WTC11 (cell line): ENCODE results near the gene VSNL1. TPM values are rescaled to one million over a fixed set of nuclear protein-coding genes. Genes with fewer than 3 reads are reported as not detected.

Experiments
- ATAC-seq: fragments of 200-7000 bp; cut with Tn5 transposase; 2 replicates; pipeline ENCODE4 v1.10.0; 2021; ENCODE audit warnings: mild to moderate bottlenecking, moderate library complexity
- CTCF ChIA-PET: fragments of 300-600 bp; sonication (Branson Sonifier 250); formaldehyde crosslinking; loops from one replicate; lab custom pipeline; 2021; ENCODE audit warnings: antibody characterized with exemption; lab: Charles Lee
- POLR2A ChIA-PET: fragments of 350-600 bp; sonication (Branson Sonifier 250); formaldehyde crosslinking; loops from one replicate; lab custom pipeline; 2021; ENCODE audit warnings: antibody characterized with exemption; lab: Charles Lee
- DNase-seq: peaks from one replicate; pipeline ENCODE4 v3.0.0; 2021; ENCODE audit warnings: low spot score
- H3K27ac Mint-ChIP-seq: 2 replicates; pipeline ENCODE4 v1.8.0; 2021; ENCODE audit warnings: mixed read lengths
- H3K27me3 Mint-ChIP-seq: 2 replicates; pipeline ENCODE4 v1.8.0; 2021; ENCODE audit warnings: low read depth, mild to moderate bottlenecking, moderate library complexity, mixed read lengths
- H3K36me3 Mint-ChIP-seq: 2 replicates; pipeline ENCODE4 v1.8.0; 2021; ENCODE audit warnings: mixed read lengths
- H3K4me1 Mint-ChIP-seq: 2 replicates; pipeline ENCODE4 v1.8.0; 2022; ENCODE audit warnings: mixed read lengths
- H3K4me3 Mint-ChIP-seq: 2 replicates; pipeline ENCODE4 v1.8.0; 2021; ENCODE audit warnings: mild to moderate bottlenecking, moderate library complexity, mixed read lengths
- H3K9me3 Mint-ChIP-seq: 2 replicates; pipeline ENCODE4 v1.8.0; 2021; ENCODE audit warnings: mixed read lengths
- CREM ChIP-seq: sonication (generic); formaldehyde crosslinking; IDR thresholded peaks from 2 replicates; pipeline ENCODE4 v1.8.1; 2022; ENCODE audit warnings: mild to moderate bottlenecking, missing genetic modification reagents, moderate library complexity
- ELF4 ChIP-seq: sonication (generic); formaldehyde crosslinking; IDR thresholded peaks from 2 replicates; pipeline ENCODE4 v1.8.1; 2022; ENCODE audit warnings: low read depth, mild to moderate bottlenecking, moderate library complexity, missing genetic modification reagents
- FOXK1 ChIP-seq: sonication (generic); formaldehyde crosslinking; IDR thresholded peaks from 2 replicates; pipeline ENCODE4 v1.8.0; 2022; ENCODE audit warnings: mild to moderate bottlenecking, moderate library complexity, missing genetic modification reagents
- FOXP1 ChIP-seq: sonication (generic); formaldehyde crosslinking; IDR thresholded peaks from 2 replicates; pipeline ENCODE4 v1.8.0; 2022; ENCODE audit warnings: missing genetic modification reagents, mild to moderate bottlenecking, moderate library complexity, borderline replicate concordance
- HMGA2 ChIP-seq: fragments of 250-450 bp; sonication (Bioruptor Pico); IDR thresholded peaks from 2 replicates; pipeline ENCODE4 v1.4.0; 2021; ENCODE audit warnings: mild to moderate bottlenecking, moderate library complexity
- JUN ChIP-seq: sonication (generic); formaldehyde crosslinking; IDR thresholded peaks from 2 replicates; pipeline ENCODE4 v1.8.0; 2023; ENCODE audit warnings: mild to moderate bottlenecking, missing genetic modification reagents
- OVOL2 ChIP-seq: fragments of 250-450 bp; sonication (Bioruptor Pico); IDR thresholded peaks from 2 replicates; pipeline ENCODE4 v1.9.0; 2021; ENCODE audit warnings: mild to moderate bottlenecking, borderline replicate concordance
- RELA ChIP-seq: sonication (generic); formaldehyde crosslinking; IDR thresholded peaks from 2 replicates; pipeline ENCODE4 v1.8.1; 2022; ENCODE audit warnings: missing genetic modification reagents, mild to moderate bottlenecking, borderline replicate concordance
- TCF7 ChIP-seq: sonication (generic); formaldehyde crosslinking; IDR thresholded peaks from 2 replicates; pipeline ENCODE4 v1.8.0; 2022; ENCODE audit warnings: mild to moderate bottlenecking, low read depth, missing genetic modification reagents, moderate library complexity
- TEAD1 ChIP-seq: sonication (generic); formaldehyde crosslinking; IDR thresholded peaks from 2 replicates; pipeline ENCODE4 v1.8.0; 2022; ENCODE audit warnings: mild to moderate bottlenecking, missing genetic modification reagents
- ZNF138 ChIP-seq: sonication (generic); formaldehyde crosslinking; conservative IDR thresholded peaks from 2 replicates; pipeline ENCODE4 v1.8.1; 2022; ENCODE audit warnings: mild to moderate bottlenecking, moderate library complexity, missing genetic modification reagents
- ZNF263 ChIP-seq: sonication (generic); formaldehyde crosslinking; IDR thresholded peaks from 2 replicates; pipeline ENCODE4 v1.8.1; 2022; ENCODE audit warnings: low read depth, mild to moderate bottlenecking, moderate library complexity, missing genetic modification reagents
- total RNA-seq: library from RNA; stranded (reverse); gene quantifications from 3 replicates; pipeline ENCODE4 v1.2.3, GENCODE V29; 2021
- TF ChIP-seq, protein P1 (sequence below): sonication (generic); formaldehyde crosslinking; conservative IDR thresholded peaks from 2 replicates; pipeline ENCODE4 v1.8.1; 2023; ENCODE audit warnings: mild to moderate bottlenecking, low read depth, missing genetic modification reagents, moderate library complexity
- TF ChIP-seq, protein P2 (sequence below): sonication (generic); formaldehyde crosslinking; IDR thresholded peaks from 2 replicates; pipeline ENCODE4 v1.8.1; 2023; ENCODE audit warnings: mild to moderate bottlenecking, missing genetic modification reagents, moderate library complexity
- TF ChIP-seq, protein P3 (sequence below): fragments of 250-450 bp; sonication (Bioruptor Pico); IDR thresholded peaks from 2 replicates; pipeline ENCODE4 v1.9.0; 2021; ENCODE audit warnings: mild to moderate bottlenecking, borderline replicate concordance
- TF ChIP-seq, protein P4 (sequence below): sonication (generic); formaldehyde crosslinking; IDR thresholded peaks from 2 replicates; pipeline ENCODE4 v1.8.0; 2022; ENCODE audit warnings: mild to moderate bottlenecking, missing genetic modification reagents
- TF ChIP-seq, protein P5 (sequence below): sonication (generic); formaldehyde crosslinking; IDR thresholded peaks from 2 replicates; pipeline ENCODE4 v1.8.1; 2023; ENCODE audit warnings: mild to moderate bottlenecking, missing genetic modification reagents
- TF ChIP-seq, protein P6 (sequence below): sonication (generic); formaldehyde crosslinking; IDR thresholded peaks from 2 replicates; pipeline ENCODE4 v1.8.0; 2023; ENCODE audit warnings: mild to moderate bottlenecking, missing genetic modification reagents

Gene VSNL1
- total RNA-seq, 1 experiment from 2014 or later: 78.4 TPM

DNA sequence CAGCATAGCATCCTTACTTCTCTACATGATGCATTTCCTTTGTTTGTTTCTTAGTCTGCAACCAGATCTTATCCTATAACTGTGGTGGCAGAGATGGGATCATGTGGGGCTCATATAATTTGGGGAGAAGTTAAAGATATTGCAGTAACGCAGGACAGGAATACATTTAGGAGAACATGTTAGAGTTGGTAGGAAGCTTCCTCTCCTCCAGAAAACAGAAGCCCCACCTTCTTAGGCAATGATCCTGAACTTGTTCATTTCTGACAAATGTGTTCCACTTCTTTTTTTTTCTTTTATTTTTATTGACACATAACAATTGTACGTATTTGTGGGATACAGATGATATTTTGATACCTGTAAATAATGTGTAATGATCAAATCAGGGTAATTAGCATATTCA lies 99.9 kb downstream of the VSNL1 start:
- H3K27me3 Mint-ChIP-seq: no peaks in the 10 kb centered on the region

DNA sequence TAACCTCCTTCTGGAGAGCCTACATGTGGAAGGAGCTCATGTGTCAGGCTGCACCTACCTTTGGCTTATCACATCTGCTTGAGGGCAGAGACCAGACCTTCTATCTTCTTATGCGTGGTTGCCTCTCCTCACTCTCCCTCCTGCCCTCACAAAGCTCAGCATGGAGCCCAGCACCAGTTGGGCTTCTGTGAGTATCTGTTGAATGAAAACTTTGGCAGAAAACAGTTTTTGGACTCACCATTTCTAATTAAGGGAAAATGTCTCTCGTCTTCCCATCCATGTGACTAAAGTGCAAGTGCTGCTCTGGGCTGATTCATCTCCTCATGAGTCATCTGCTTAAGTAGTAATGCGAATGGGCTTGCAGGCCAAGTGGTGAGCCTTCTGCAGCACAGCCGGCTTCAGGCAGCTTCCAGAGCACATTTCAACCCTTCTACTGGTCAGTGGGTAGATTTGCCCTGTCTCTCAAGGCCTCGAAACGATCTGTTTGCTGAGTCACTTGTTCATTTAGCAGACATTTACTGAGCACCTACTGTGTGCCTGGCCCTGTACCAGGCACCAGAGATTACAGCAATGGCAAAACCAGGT lies 102.6 kb downstream of the VSNL1 start:
- no peak for DNase-seq
- H3K4me3 Mint-ChIP-seq: no peak overlapping the region
- H3K27ac Mint-ChIP-seq: no peak overlapping the region
- no peaks in the 10 kb centered on the region for H3K27me3 Mint-ChIP-seq
- peaks cover 53% of the 10 kb centered on the region for H3K4me1 Mint-ChIP-seq
- TF ChIP-seq FOXP1 (CRISPR knock-in tag): no peak
- TF ChIP-seq ZNF138 (CRISPR knock-in tag): no peak
- TF ChIP-seq, protein P1, sequence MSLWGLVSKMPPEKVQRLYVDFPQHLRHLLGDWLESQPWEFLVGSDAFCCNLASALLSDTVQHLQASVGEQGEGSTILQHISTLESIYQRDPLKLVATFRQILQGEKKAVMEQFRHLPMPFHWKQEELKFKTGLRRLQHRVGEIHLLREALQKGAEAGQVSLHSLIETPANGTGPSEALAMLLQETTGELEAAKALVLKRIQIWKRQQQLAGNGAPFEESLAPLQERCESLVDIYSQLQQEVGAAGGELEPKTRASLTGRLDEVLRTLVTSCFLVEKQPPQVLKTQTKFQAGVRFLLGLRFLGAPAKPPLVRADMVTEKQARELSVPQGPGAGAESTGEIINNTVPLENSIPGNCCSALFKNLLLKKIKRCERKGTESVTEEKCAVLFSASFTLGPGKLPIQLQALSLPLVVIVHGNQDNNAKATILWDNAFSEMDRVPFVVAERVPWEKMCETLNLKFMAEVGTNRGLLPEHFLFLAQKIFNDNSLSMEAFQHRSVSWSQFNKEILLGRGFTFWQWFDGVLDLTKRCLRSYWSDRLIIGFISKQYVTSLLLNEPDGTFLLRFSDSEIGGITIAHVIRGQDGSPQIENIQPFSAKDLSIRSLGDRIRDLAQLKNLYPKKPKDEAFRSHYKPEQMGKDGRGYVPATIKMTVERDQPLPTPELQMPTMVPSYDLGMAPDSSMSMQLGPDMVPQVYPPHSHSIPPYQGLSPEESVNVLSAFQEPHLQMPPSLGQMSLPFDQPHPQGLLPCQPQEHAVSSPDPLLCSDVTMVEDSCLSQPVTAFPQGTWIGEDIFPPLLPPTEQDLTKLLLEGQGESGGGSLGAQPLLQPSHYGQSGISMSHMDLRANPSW (CRISPR knock-in tag): no peak
- TF ChIP-seq, protein P2, sequence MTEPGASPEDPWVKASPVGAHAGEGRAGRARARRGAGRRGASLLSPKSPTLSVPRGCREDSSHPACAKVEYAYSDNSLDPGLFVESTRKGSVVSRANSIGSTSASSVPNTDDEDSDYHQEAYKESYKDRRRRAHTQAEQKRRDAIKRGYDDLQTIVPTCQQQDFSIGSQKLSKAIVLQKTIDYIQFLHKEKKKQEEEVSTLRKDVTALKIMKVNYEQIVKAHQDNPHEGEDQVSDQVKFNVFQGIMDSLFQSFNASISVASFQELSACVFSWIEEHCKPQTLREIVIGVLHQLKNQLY (CRISPR knock-in tag): no peak
- TF ChIP-seq, protein P3, sequence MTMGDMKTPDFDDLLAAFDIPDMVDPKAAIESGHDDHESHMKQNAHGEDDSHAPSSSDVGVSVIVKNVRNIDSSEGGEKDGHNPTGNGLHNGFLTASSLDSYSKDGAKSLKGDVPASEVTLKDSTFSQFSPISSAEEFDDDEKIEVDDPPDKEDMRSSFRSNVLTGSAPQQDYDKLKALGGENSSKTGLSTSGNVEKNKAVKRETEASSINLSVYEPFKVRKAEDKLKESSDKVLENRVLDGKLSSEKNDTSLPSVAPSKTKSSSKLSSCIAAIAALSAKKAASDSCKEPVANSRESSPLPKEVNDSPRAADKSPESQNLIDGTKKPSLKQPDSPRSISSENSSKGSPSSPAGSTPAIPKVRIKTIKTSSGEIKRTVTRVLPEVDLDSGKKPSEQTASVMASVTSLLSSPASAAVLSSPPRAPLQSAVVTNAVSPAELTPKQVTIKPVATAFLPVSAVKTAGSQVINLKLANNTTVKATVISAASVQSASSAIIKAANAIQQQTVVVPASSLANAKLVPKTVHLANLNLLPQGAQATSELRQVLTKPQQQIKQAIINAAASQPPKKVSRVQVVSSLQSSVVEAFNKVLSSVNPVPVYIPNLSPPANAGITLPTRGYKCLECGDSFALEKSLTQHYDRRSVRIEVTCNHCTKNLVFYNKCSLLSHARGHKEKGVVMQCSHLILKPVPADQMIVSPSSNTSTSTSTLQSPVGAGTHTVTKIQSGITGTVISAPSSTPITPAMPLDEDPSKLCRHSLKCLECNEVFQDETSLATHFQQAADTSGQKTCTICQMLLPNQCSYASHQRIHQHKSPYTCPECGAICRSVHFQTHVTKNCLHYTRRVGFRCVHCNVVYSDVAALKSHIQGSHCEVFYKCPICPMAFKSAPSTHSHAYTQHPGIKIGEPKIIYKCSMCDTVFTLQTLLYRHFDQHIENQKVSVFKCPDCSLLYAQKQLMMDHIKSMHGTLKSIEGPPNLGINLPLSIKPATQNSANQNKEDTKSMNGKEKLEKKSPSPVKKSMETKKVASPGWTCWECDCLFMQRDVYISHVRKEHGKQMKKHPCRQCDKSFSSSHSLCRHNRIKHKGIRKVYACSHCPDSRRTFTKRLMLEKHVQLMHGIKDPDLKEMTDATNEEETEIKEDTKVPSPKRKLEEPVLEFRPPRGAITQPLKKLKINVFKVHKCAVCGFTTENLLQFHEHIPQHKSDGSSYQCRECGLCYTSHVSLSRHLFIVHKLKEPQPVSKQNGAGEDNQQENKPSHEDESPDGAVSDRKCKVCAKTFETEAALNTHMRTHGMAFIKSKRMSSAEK (CRISPR knock-in tag): no peak
- TF ChIP-seq, protein P4, sequence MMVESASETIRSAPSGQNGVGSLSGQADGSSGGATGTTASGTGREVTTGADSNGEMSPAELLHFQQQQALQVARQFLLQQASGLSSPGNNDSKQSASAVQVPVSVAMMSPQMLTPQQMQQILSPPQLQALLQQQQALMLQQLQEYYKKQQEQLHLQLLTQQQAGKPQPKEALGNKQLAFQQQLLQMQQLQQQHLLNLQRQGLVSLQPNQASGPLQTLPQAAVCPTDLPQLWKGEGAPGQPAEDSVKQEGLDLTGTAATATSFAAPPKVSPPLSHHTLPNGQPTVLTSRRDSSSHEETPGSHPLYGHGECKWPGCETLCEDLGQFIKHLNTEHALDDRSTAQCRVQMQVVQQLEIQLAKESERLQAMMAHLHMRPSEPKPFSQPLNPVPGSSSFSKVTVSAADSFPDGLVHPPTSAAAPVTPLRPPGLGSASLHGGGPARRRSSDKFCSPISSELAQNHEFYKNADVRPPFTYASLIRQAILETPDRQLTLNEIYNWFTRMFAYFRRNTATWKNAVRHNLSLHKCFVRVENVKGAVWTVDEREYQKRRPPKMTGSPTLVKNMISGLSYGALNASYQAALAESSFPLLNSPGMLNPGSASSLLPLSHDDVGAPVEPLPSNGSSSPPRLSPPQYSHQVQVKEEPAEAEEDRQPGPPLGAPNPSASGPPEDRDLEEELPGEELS (CRISPR knock-in tag): no peak
- TF ChIP-seq ZNF263 (CRISPR knock-in tag): no peak
- TF ChIP-seq TCF7 (CRISPR knock-in tag): no peak
- no peak for TF ChIP-seq OVOL2 (CRISPR knock-in tag)
- TF ChIP-seq JUN (CRISPR knock-in tag): no peak
- TF ChIP-seq FOXK1 (CRISPR knock-in tag): no peak
- TF ChIP-seq, all 79 proteins: peak for 0
- ChIA-PET POLR2A (no interaction called here), CTCF (no interaction called here)
- no peak for ATAC-seq
- Mint-ChIP-seq H3K9me3 (peaks cover 3% of the 10 kb centered on the region; the same call in 1 of the 2 replicates), H3K36me3 (peaks cover 24% of the 10 kb centered on the region)

More for the DNA sequence above, 99.9 kb downstream of the VSNL1 start:
- Mint-ChIP-seq H3K27ac (no peak overlapping the region; the same call in 1 of the 2 replicates), H3K36me3 (peaks cover 24% of the 10 kb centered on the region), H3K4me3 (no peak overlapping the region), H3K9me3 (peaks cover 3% of the 10 kb centered on the region; the same call in 1 of the 2 replicates), H3K4me1 (peaks cover 64% of the 10 kb centered on the region)
- ChIA-PET CTCF (interaction anchor here (0.7 to 1.0 kb wide), 3 partner anchors 31 to 1057 kb away, joined by 3 to 4 read pairs (median 3); no protein-coding TSS in a partner anchor), POLR2A (no interaction called here)
- DNase-seq (no peak), ATAC-seq (no peak)
- TF ChIP-seq HMGA2 (CRISPR knock-in tag): no peak
- TF ChIP-seq ELF4 (CRISPR knock-in tag): no peak
- TF ChIP-seq CREM (CRISPR knock-in tag): no peak
- no peak for TF ChIP-seq TEAD1 (CRISPR knock-in tag)
- TF ChIP-seq ZNF138 (CRISPR knock-in tag): no peak
- TF ChIP-seq, protein P5, sequence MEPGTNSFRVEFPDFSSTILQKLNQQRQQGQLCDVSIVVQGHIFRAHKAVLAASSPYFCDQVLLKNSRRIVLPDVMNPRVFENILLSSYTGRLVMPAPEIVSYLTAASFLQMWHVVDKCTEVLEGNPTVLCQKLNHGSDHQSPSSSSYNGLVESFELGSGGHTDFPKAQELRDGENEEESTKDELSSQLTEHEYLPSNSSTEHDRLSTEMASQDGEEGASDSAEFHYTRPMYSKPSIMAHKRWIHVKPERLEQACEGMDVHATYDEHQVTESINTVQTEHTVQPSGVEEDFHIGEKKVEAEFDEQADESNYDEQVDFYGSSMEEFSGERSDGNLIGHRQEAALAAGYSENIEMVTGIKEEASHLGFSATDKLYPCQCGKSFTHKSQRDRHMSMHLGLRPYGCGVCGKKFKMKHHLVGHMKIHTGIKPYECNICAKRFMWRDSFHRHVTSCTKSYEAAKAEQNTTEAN (CRISPR knock-in tag): no peak
- TF ChIP-seq, protein P6, sequence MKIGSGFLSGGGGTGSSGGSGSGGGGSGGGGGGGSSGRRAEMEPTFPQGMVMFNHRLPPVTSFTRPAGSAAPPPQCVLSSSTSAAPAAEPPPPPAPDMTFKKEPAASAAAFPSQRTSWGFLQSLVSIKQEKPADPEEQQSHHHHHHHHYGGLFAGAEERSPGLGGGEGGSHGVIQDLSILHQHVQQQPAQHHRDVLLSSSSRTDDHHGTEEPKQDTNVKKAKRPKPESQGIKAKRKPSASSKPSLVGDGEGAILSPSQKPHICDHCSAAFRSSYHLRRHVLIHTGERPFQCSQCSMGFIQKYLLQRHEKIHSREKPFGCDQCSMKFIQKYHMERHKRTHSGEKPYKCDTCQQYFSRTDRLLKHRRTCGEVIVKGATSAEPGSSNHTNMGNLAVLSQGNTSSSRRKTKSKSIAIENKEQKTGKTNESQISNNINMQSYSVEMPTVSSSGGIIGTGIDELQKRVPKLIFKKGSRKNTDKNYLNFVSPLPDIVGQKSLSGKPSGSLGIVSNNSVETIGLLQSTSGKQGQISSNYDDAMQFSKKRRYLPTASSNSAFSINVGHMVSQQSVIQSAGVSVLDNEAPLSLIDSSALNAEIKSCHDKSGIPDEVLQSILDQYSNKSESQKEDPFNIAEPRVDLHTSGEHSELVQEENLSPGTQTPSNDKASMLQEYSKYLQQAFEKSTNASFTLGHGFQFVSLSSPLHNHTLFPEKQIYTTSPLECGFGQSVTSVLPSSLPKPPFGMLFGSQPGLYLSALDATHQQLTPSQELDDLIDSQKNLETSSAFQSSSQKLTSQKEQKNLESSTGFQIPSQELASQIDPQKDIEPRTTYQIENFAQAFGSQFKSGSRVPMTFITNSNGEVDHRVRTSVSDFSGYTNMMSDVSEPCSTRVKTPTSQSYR (CRISPR knock-in tag): no peak
- TF ChIP-seq RELA (CRISPR knock-in tag): no peak
